ENCODE data around the gene COX6B1. TPM values are rescaled to one million over a fixed set of nuclear protein-coding genes. Genes with fewer than 3 reads are reported as not detected.
A peak's percentile ranks its signal among the peaks of the same experiment; 100 is the strongest.

Gene COX6B1
- total RNA-seq, 1 donor from 2014 or later = 370 TPM

DNA sequence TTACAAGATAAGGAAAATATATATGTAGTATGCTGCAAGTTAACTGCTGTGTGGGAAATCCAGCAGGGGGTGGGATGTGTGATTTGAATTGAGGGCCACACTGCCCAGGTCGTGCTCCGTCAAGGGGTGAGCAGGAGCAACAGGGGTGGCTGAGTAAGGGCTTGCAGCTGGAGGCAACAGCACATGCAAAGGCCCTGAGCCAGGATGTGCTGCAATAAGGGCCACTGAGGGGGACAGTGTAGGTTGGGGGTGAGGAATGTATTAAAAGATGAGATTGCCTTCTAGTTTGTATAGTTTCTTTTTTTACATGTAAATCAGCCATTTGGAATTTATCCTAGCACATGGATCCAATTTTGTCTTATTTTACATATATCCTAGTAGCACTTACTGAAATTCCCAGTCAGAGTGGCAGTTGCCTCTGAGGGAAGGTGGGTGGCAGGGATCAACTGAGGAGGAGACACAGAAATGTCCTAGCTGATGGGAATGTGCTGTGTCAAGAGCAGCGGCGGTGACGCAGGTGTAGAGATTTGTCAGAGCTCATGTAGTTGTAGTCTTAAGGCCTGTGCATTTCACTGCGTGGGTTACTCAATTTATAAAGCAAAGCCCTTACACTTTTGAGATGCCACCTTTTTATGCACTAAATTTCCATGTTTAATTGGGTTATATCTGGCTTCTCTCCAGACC, 24.7 kb upstream of the COX6B1 start:
- peaks cover 3% of the 10 kb centered on the region for H3K36me3 Mint-ChIP-seq (ENCODE audit: unreplicated experiment)
- no peak overlapping the region for H3K27ac Mint-ChIP-seq (ENCODE audit: unreplicated experiment)
- no peak overlapping the region for H3K4me3 Mint-ChIP-seq (ENCODE audit: unreplicated experiment)
- TF ChIP-seq, protein P1, sequence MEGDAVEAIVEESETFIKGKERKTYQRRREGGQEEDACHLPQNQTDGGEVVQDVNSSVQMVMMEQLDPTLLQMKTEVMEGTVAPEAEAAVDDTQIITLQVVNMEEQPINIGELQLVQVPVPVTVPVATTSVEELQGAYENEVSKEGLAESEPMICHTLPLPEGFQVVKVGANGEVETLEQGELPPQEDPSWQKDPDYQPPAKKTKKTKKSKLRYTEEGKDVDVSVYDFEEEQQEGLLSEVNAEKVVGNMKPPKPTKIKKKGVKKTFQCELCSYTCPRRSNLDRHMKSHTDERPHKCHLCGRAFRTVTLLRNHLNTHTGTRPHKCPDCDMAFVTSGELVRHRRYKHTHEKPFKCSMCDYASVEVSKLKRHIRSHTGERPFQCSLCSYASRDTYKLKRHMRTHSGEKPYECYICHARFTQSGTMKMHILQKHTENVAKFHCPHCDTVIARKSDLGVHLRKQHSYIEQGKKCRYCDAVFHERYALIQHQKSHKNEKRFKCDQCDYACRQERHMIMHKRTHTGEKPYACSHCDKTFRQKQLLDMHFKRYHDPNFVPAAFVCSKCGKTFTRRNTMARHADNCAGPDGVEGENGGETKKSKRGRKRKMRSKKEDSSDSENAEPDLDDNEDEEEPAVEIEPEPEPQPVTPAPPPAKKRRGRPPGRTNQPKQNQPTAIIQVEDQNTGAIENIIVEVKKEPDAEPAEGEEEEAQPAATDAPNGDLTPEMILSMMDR (IDR thresholded peaks at IDR 0.05) = no peak
- DNase-seq (ENCODE audit: extremely low spot score, unreplicated experiment) = no peak
- H3K9me3 Mint-ChIP-seq (ENCODE audit: unreplicated experiment) = no peaks in the 10 kb centered on the region
- H3K27me3 Mint-ChIP-seq (ENCODE audit: unreplicated experiment) = no peaks in the 10 kb centered on the region
- H3K4me1 Mint-ChIP-seq (ENCODE audit: unreplicated experiment) = peaks cover 6% of the 10 kb centered on the region

DNA sequence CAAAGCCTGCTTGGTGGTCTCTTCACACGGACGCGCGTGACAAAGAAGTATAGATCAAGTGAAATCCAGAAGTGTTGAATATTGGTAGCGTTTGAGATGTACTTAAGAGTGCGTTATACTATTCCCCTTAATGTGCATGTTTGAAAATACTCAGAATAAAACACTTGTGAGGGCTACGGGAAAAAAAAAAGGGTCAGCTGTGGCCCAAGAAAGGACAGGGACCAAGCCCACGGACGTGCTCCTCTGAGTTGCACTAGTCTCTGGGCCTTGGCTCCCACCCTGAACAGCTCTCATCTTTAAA, 19.9 kb upstream of the COX6B1 start:
- H3K4me1 Mint-ChIP-seq (ENCODE audit: unreplicated experiment) = peaks cover 11% of the 10 kb centered on the region
- peak overlapping the region; percentile 92 for H3K27ac Mint-ChIP-seq (ENCODE audit: unreplicated experiment)
- H3K36me3 Mint-ChIP-seq (ENCODE audit: unreplicated experiment) = peaks cover 25% of the 10 kb centered on the region
- H3K4me3 Mint-ChIP-seq (ENCODE audit: unreplicated experiment) = peak overlapping the region; percentile 96
- no peaks in the 10 kb centered on the region for H3K9me3 Mint-ChIP-seq (ENCODE audit: unreplicated experiment)
- no peak for DNase-seq (ENCODE audit: extremely low spot score, unreplicated experiment)
- no peaks in the 10 kb centered on the region for H3K27me3 Mint-ChIP-seq (ENCODE audit: unreplicated experiment)
- TF ChIP-seq, protein P1 (IDR thresholded peaks at IDR 0.05) = no peak

DNA sequence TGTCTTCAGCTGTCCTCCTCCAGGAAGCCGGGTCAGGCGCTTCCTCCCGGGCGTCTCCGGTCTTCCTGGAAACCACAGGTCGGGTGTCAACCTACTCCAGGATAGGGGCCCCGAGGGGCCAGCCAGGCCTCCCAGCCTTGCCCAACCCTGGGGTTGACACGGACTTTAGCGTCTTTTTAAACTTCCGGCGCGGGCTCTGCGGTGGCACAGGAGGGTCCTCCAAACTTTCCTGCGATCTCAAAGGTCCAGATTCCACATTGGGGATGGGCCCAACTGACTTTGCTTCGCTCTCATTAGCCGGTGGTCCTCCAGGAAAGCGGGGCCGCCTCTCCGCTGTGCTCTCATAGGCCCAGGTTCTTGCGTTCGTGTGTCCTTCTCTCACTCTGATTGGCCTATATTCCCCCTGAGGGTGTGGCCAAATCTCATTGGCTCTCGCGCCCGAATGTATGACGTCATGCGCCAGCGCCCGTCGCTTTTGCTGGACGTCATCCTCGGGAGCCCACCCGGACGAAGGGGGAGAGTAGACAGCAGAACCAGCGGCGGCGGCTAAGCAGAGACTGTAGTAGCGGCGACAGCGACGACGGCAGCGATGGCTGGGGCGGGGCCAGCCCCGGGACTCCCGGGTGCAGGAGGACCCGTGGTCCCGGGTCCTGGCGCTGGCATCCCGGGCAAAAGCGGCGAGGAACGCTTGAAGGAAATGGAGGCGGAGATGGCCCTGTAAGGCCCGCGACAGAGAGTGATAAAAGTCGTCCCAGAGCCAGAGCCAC, 19.4 kb upstream of the COX6B1 start, which contains the start of gene RBM42:
TSS of gene RBM42 (plus strand) at position 472 of the 767 bp plus-strand sequence. CDS start at position 590, 118 bp downstream.
- Mint-ChIP-seq H3K4me3 (ENCODE audit: unreplicated experiment) (peak within 1 kb of the TSS; percentile 96), H3K9me3 (ENCODE audit: unreplicated experiment) (no peaks in the 10 kb centered on the region), H3K27me3 (ENCODE audit: unreplicated experiment) (no peaks in the 10 kb centered on the region), H3K4me1 (ENCODE audit: unreplicated experiment) (peaks cover 11% of the 10 kb centered on the region), H3K36me3 (ENCODE audit: unreplicated experiment) (peaks cover 28% of the 10 kb centered on the region), H3K27ac (ENCODE audit: unreplicated experiment) (peak within 1 kb of the TSS; percentile 92)
- TF ChIP-seq, protein P1 (IDR thresholded peaks at IDR 0.05) = no peak
- DNase-seq (ENCODE audit: extremely low spot score, unreplicated experiment) = peak; percentile 99

DNA sequence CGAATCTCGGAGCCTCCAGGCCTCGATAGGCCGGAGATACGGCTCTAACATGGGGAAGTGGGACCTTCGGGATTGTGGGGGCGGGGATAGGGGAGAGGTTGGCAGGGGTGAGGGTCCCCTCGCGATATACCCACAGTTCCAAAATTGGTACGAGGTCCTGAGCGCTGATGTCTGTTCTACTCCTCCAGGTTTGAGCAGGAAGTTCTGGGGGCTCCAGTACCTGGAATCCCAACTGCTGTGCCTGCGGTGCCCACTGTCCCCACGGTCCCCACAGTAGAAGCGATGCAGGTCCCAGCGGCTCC, 18.8 kb upstream of the COX6B1 start:
- Mint-ChIP-seq H3K4me3 (ENCODE audit: unreplicated experiment) (peak overlapping the region; percentile 96), H3K4me1 (ENCODE audit: unreplicated experiment) (peaks cover 11% of the 10 kb centered on the region), H3K36me3 (ENCODE audit: unreplicated experiment) (peaks cover 31% of the 10 kb centered on the region), H3K27me3 (ENCODE audit: unreplicated experiment) (no peaks in the 10 kb centered on the region), H3K27ac (ENCODE audit: unreplicated experiment) (peak overlapping the region; percentile 92), H3K9me3 (ENCODE audit: unreplicated experiment) (no peaks in the 10 kb centered on the region)
- TF ChIP-seq, protein P1 (IDR thresholded peaks at IDR 0.05) = no peak
- DNase-seq (ENCODE audit: extremely low spot score, unreplicated experiment) = no peak

DNA sequence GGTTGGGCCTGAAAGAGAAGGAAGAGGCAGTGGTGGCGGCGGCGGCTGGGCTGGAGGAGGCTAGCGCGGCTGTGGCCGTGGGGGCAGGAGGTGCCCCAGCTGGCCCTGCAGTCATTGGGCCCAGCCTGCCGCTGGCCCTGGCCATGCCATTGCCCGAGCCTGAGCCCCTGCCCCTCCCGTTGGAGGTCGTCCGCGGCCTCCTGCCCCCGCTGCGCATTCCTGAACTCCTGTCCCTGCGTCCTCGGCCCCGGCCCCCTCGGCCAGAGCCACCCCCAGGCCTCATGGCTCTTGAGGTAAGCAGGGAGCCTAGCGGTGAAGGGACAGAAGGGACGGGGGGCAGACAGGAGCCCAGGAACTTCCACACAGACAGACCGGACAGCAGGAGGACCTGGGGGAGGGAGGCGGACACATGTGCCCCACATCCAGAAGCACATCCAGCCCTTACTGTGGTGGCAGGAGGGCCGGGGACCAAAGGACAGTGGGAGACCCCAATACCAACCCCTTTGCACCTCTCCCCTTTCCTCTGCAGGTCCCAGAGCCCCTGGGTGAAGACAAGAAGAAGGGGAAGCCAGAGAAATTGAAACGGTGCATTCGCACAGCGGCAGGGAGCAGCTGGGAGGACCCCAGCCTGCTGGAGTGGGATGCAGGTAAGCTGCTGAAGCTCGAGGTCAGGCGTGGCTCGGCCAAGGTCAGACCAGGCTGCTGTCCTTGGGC, 14.2 kb upstream of the COX6B1 start:
- no peaks in the 10 kb centered on the region for H3K27me3 Mint-ChIP-seq (ENCODE audit: unreplicated experiment)
- H3K36me3 Mint-ChIP-seq (ENCODE audit: unreplicated experiment) = peaks cover 53% of the 10 kb centered on the region
- H3K27ac Mint-ChIP-seq (ENCODE audit: unreplicated experiment) = no peak overlapping the region
- DNase-seq (ENCODE audit: extremely low spot score, unreplicated experiment) = no peak
- H3K4me1 Mint-ChIP-seq (ENCODE audit: unreplicated experiment) = peaks cover 4% of the 10 kb centered on the region
- H3K9me3 Mint-ChIP-seq (ENCODE audit: unreplicated experiment) = no peaks in the 10 kb centered on the region
- no peak overlapping the region for H3K4me3 Mint-ChIP-seq (ENCODE audit: unreplicated experiment)
- TF ChIP-seq, protein P1 (IDR thresholded peaks at IDR 0.05) = no peak

Measured in osteocyte (in vitro differentiated cells).